Measurements from ENCODE around the gene CDC42BPB. TPM values are rescaled to one million over a fixed set of nuclear protein-coding genes. Genes with fewer than 3 reads are reported as not detected.
"Not testable (repeated sequence)": the region's sequence is repeated elsewhere in the genome, so short reads cannot be mapped to it uniquely, and the experiment has no call there.

The CDC42BPB gene
- total RNA-seq, 4 donors from 2014 or later: 93.9 to 132 (median 110) TPM

DNA sequence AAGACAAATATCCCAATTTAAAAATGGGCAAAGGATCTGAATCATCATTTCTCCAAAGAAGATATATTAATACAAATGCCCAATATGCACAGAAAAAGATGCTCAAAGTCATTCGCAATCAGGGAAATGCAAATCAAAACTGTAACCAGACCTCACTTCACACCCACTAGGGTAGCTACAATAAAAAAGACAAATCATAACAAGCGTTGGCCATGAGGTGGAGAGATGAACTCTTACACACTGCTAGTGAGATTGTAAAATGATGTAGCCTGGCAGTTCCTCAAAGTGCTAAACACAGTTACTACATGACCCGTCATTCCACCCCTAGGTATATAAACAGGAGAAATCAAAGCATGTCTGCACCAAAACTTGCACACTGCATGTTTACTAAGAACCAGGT, 30.4 kb downstream of the CDC42BPB start:
- TF ChIP-seq EP300 (IDR thresholded peaks at IDR 0.05) (no peak), POLR2AphosphoS5 (IDR thresholded peaks at IDR 0.05) (no peak), POLR2A (IDR thresholded peaks at IDR 0.05; ENCODE audit: low read depth) (no peak)
- TF ChIP-seq, protein P1, sequence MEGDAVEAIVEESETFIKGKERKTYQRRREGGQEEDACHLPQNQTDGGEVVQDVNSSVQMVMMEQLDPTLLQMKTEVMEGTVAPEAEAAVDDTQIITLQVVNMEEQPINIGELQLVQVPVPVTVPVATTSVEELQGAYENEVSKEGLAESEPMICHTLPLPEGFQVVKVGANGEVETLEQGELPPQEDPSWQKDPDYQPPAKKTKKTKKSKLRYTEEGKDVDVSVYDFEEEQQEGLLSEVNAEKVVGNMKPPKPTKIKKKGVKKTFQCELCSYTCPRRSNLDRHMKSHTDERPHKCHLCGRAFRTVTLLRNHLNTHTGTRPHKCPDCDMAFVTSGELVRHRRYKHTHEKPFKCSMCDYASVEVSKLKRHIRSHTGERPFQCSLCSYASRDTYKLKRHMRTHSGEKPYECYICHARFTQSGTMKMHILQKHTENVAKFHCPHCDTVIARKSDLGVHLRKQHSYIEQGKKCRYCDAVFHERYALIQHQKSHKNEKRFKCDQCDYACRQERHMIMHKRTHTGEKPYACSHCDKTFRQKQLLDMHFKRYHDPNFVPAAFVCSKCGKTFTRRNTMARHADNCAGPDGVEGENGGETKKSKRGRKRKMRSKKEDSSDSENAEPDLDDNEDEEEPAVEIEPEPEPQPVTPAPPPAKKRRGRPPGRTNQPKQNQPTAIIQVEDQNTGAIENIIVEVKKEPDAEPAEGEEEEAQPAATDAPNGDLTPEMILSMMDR (IDR thresholded peaks at IDR 0.05): no peak
- intact Hi-C loops (cut with DNase I): no loop called here
- Histone ChIP-seq H3K36me3 (no peaks in the 10 kb centered on the region), H3K9me3 (no peaks in the 10 kb centered on the region), H3K27ac (replicated peaks in 1 of 4) (no peak overlapping the region), H3K27me3 (no peaks in the 10 kb centered on the region), H3K4me3 (no peak overlapping the region), H3K4me1 (peaks cover 24 to 85% (median 70%) of the 10 kb centered on the region in 4 donors)
- 77% methylated on average over 3 of the region's 3 CpGs for WGBS
- DNase-seq (ENCODE audit: extremely low spot score): no peak

DNA sequence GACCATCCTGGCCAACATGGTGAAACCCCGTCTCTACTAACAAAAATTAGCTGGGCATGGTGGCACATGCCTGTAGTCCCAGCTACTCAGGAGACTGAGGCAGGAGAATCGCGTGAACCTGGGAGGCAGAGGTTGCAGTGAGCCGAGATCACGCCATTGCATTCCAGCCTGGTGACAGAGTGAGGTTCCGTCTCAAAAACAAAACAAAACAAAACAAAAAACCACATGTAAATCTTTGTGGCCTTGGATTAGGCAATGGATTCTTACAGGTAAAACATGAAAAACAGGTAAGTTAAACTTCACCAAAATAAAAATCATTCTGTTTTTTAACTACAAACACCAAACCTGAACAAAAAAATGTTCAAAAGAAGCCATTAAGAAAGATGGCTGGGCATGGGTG, 31.2 kb downstream of the CDC42BPB start:
- H3K27me3 ChIP-seq; H3K27ac ChIP-seq (replicated peaks in 1 of 4); H3K36me3 ChIP-seq; H3K4me3 ChIP-seq; H3K9me3 ChIP-seq; DNase-seq (ENCODE audit: extremely low spot score); intact Hi-C loops (cut with DNase I): not testable (repeated sequence)
- 97% methylated on average over 6 of the region's 6 CpGs for WGBS
- peaks cover 27 to 84% (median 70%) of the 10 kb centered on the region in 4 donors for H3K4me1 ChIP-seq

DNA sequence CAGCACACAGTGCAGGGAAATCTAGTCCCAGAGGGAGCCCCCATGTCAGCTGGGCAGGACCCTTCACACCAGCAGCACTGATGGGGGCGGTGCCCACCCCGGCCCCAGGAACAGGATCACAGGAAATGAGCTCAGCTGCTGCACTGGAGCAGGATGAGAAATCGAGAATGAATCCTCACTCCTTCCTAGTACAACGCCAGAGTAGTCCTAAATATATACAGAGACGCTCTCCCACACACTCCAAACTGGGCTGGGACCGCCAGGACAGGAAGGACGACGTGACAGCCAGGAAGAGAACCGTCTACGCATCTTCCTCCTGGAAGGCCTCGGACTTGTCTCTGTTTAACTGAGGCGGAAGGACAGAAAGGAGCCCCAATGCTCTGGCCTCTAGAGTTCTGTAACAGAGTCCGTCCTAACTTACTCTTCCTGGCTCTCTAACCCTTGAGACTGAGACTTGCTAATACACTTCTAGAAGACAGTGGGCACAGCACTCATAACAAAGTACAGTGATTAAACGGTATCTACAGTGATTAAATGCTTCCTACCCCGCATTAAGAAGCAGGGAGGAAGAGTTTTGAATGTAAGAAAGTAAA, 33.4 kb downstream of the CDC42BPB start:
- Histone ChIP-seq H3K36me3 (peaks cover 0 to 10% (median 3%) of the 10 kb centered on the region in 4 donors), H3K4me1 (peaks cover 35 to 83% (median 69%) of the 10 kb centered on the region in 4 donors), H3K4me3 (peak overlapping the region in 1 of 4 donors; percentile 13), H3K27me3 (no peaks in the 10 kb centered on the region), H3K9me3 (no peaks in the 10 kb centered on the region), H3K27ac (replicated peaks in 1 of 4) (peak overlapping the region; percentile 38 to 74 (median 64))
- DNase-seq (ENCODE audit: extremely low spot score): no peak
- intact Hi-C loops (cut with DNase I): no loop called here
- WGBS: 20% methylated on average over 15 of the region's 15 CpGs
- peak; percentile 20 to 59 for TF ChIP-seq POLR2AphosphoS5 (IDR thresholded peaks at IDR 0.05)
- no peak for TF ChIP-seq EP300 (IDR thresholded peaks at IDR 0.05)

DNA sequence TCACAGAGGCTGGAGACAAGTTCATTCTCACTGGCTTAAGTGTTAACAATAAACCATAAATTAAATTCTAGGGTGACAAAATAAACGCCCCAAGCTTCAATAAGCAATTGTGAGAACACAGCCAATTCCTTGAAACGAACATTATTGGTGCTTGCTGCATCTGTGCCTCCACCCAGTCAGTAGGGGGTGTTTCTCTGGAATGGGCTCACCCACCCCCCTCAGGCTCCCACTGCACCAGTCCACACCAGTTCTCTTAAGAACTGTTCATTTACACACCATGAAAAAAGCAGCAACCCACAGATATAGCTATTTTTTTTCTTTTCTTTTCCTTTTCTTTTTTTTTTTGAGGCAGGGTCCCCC, 34.7 kb downstream of the CDC42BPB start:
- no peak for DNase-seq (ENCODE audit: extremely low spot score)
- TF ChIP-seq POLR2A (IDR thresholded peaks at IDR 0.05; ENCODE audit: low read depth): no peak
- TF ChIP-seq POLR2AphosphoS5 (IDR thresholded peaks at IDR 0.05): no peak
- TF ChIP-seq EP300 (IDR thresholded peaks at IDR 0.05): no peak
- TF ChIP-seq, protein P1 (IDR thresholded peaks at IDR 0.05): no peak
- Histone ChIP-seq H3K27me3 (no peaks in the 10 kb centered on the region), H3K9me3 (no peaks in the 10 kb centered on the region), H3K27ac (replicated peaks in 1 of 4) (peak overlapping the region in 2 of 4 donors; percentile 44 to 74), H3K36me3 (peaks cover 0 to 10% (median 3%) of the 10 kb centered on the region in 4 donors), H3K4me3 (no peak overlapping the region), H3K4me1 (peaks cover 36 to 80% (median 70%) of the 10 kb centered on the region in 4 donors)
- intact Hi-C loops (cut with DNase I): no loop called here
- WGBS: 59% methylated on average over 2 of the region's 2 CpGs

DNA sequence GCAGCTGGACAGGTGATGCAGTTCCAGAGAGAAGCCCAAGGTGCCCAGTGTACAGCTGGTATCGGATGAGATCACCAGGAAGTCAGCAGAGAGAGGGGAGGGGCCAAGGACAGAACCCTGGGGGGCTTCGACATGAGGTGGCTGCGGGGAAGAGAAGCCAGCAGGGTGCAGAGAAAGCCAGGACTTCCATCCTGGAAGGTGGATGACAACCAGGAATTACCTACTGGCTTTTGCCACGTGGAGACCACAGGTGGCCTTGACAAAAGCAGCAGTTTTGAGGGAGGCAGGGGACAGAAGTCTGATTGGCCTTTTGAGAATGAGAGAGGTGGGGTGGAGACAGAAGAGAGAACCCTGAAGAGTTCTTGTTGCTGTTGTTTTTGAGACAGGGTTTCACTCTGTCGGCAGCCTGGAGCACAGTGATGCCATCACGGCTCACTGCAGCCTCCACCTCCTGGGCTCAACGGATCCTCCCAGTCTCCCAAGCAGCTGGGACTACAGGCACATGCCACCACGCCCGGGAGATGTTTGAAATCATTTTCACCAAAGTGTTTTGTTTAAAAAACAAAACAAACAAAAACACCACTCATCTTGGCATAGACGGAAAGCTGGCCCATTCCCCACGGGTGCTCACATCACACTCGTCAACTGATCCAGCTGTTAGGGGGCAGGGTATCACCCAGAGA, 35.2 kb downstream of the CDC42BPB start:
- 50% methylated on average over 12 of the region's 12 CpGs for WGBS
- H3K9me3 ChIP-seq: no peaks in the 10 kb centered on the region
- H3K27me3 ChIP-seq: no peaks in the 10 kb centered on the region
- H3K27ac ChIP-seq (replicated peaks in 1 of 4): peak overlapping the region; percentile 26 to 74 (median 38)
- no peak for TF ChIP-seq POLR2A (IDR thresholded peaks at IDR 0.05; ENCODE audit: low read depth)
- no peak for TF ChIP-seq POLR2AphosphoS5 (IDR thresholded peaks at IDR 0.05)
- TF ChIP-seq, protein P1 (IDR thresholded peaks at IDR 0.05): no peak
- TF ChIP-seq EP300 (IDR thresholded peaks at IDR 0.05): no peak
- peaks cover 0 to 10% (median 3%) of the 10 kb centered on the region in 4 donors for H3K36me3 ChIP-seq
- H3K4me3 ChIP-seq: no peak overlapping the region
- no peak for DNase-seq (ENCODE audit: extremely low spot score)
- peaks cover 36 to 79% (median 74%) of the 10 kb centered on the region in 4 donors for H3K4me1 ChIP-seq
- intact Hi-C loops (cut with DNase I): no loop called here

Data from esophagus muscularis mucosa (tissue), 4 donors.